GM21529 (cell line): ENCODE measurements around the gene BASP1.
"Not testable (repeated sequence)": the region's sequence is repeated elsewhere in the genome, so short reads cannot be mapped to it uniquely, and the experiment has no call there.

Experiments
- ATAC-seq: cut with Tn5 transposase; IDR thresholded peaks from one replicate; pipeline ENCODE4 v1.9.1; 2021; ENCODE audit not compliant: unreplicated experiment

The BASP1 gene

GRCh38 chr5:17190799-17191391 is 26.5 kb upstream of the BASP1 start:
- no peak for ATAC-seq

DNA sequence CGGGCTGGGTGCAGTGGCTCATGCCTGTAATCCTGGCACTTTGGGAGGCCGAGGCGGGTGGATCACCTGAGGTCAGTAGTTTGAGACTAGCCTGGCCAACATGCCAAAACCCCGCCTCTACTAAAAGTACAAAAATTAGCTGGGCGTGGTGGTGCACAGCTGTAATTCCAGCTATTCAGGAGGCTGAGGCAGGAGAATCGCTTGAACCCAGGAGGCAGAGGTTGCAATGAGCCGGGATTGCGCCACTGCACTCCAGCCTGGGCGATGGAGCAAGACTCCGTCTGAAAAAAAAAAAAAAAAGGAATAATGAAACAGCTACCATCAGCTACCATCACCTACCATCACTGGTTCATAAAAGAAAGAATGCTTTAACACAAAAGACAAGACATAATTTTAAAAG is 25.9 kb upstream of the BASP1 start:
- ATAC-seq = not testable (repeated sequence)

DNA sequence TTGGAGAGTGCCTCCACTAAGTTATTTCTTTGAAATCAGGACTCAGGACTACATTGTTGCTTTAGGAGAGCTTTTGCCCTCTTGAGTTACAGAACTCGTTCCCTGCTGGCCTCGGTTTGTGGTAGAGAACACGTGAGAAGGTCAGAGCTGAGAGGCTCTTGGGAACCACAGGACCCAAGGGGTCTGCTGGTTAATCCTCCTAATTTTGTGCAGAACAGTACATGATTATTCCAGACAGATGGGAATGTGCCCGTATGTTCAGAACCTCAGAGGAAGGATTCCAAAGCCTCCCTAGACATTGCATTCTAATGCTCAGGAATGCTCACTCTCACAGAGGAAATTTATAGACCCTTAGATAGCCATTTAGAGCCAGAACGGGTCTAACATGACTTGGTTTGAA is 25.2 kb upstream of the BASP1 start:
- no peak for ATAC-seq

- ATAC-seq = no peak
These were observed 21.4 kb upstream of the BASP1 start for GRCh38 chr5:17196024-17196423.

- ATAC-seq = no peak
These were observed 20.7 kb upstream of the BASP1 start for GRCh38 chr5:17196697-17197096.

- ATAC-seq = peak; percentile 90
These were observed 13.9 kb upstream of the BASP1 start for GRCh38 chr5:17203329-17204132.

- ATAC-seq = no peak
These were observed 13.3 kb upstream of the BASP1 start for GRCh38 chr5:17204133-17204489.

DNA sequence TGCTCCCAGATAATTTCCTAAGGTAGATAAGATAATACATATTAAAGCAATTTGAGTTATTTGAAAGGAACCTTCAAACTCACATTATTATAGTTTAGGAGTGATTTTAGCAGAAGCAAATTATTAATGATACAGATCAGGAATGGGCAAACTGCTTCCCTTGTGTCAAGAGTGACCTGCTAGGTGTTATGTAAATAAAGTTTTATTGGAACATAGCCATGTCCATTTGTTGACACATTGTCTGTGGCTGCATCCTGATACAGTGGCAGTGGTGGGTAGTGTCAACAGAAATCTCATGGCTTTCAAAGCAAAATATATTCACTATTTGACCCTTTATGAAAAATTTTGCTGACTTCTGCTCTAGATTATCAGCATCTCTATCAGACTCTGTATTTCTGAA is 11.4 kb upstream of the BASP1 start:
- ATAC-seq = no peak

- no peak for ATAC-seq
These were observed 5.2 kb upstream of the BASP1 start for GRCh38 chr5:17212191-17212590.

DNA sequence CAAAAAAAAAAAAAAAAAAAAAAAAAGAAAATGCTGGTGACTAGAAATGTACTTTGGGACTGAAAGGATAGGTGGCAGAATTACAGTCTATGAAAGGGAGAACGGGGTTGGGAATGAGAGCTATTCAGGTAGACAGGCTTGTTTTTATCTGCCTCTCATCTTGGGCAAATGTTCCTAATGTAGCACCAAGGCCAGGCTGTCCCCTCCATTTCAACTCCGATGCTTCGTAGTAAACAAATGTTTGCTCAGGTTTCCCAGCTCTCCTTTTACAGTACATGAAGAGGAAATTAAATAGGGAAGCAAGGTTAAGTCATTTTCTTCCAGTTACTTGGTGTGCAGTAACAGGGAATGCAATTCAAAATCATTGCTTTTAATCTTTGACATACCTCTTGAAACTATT is 4.4 kb upstream of the BASP1 start:
- ATAC-seq = no peak

GRCh38 chr5:17213938-17214337 is 3.5 kb upstream of the BASP1 start:
- no peak for ATAC-seq

DNA sequence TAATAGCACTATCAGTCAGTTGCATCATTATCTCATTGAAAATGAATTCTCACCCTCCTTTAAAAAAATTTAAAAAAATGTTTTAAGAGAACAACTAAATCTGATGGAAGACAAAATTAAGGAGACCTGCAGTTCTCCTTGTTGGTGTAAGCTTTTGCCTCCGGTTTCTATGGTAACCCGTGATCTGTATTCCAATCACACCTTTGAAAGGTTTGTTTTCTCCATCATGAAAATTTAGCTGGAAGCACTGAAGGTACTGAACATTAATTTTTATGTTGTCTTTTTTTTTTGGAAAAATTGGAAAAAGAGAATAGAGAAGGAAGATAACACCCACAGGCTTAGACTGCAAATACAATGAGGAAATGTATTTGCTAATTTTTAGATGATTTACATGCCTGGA is 2.5 kb upstream of the BASP1 start:
- ATAC-seq = no peak

DNA sequence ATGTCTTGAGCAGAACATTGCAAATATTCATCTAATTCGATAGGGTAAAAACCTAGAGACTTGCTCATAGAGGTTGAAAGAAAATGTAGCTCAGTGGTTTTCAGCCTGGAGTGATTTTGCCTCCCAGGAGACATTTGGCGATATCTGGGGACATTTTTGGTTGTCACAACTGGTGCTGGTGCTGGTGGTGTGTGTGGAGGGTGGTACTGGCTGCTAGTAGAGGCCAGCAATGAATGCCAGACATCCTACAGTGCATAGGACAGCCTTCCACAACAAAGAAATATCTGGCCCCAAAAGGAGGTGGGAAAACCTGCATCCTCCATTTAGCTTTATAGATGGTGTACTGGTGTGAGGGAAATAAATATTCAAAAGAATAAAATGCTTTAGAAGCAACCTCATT is 2.1 kb upstream of the BASP1 start:
- no peak for ATAC-seq

GRCh38 chr5:17216176-17216973 is 1.1 kb upstream of the BASP1 start:
- peak; percentile 40 for ATAC-seq

DNA sequence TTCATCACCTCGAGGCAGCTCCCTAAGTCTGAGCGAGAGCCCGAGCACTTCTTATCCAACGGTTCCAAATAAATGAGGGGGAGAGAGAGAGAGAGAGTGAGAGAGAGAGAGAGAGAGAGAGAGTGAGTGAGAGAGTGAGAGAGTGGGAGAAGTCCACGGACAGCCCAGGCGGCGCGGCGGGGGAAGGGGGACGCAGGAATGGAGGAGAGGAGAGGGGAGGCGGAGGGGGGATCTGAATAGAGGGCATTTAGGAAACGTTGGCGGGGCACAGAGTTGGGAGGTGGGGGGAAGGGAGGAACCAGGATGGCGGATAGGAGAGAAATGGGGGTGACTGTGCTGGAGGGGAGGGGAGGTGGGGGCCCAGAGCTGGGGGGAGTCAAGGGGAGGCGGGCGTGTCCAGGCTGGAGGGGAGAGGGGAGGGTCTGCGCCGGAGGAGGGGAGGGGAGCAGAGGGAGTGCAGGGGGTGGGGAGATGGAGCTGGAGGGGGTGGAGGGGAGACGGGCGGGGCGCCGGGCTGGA is 398 bp upstream of the BASP1 start:
- no peak for ATAC-seq

GRCh38 chr5:17218353-17219005 is 1.0 kb downstream of the BASP1 start:
- peak; percentile 29 for ATAC-seq

- peak; percentile 18 for ATAC-seq
These were observed 1.6 kb downstream of the BASP1 start for GRCh38 chr5:17219006-17219422.

GRCh38 chr5:17219469-17219868 is 2.0 kb downstream of the BASP1 start:
- no peak for ATAC-seq

- ATAC-seq = no peak
These were observed 2.6 kb downstream of the BASP1 start for GRCh38 chr5:17219992-17220391.

DNA sequence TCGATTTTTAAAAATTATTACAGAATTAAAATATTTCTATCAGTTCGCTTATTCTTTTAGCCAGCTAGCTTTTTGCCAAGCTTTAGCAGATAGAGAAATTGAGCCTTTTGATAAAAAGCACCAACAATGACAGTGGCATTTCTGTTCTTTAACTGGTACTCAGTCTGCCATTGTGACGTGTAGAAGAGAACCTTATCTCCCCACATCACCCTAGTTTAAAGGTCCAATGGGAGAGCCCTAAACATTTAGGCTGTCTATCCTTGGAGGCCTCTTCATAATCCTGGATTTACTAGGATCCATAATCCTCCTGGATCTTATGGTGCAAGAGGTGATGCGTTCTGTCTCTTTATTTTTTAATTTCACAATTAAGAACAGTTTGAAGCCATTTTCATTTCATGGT is 3.0 kb downstream of the BASP1 start:
- no peak for ATAC-seq
